SHP77 treated with DMSO at 0.1 percent for 48 hours (cell line): ENCODE data around the gene KATNB1.
A peak's percentile ranks its signal among the peaks of the same experiment; 100 is the strongest.
"Not testable (repeated sequence)": the region's sequence is repeated elsewhere in the genome, so short reads cannot be mapped to it uniquely, and the experiment has no call there.

Source experiments
- DNase-seq: peaks from one replicate; lab custom pipeline; 2025; lab: John Stamatoyannopoulos, UW

Gene KATNB1

GRCh38 chr16:57771141-57771785 is 35.7 kb downstream of the KATNB1 start:
- DNase-seq = no peak

- no peak for DNase-seq
Observed at GRCh38 chr16:57773019-57773418, 37.4 kb downstream of the KATNB1 start.

- peak; percentile 19 for DNase-seq
Observed at GRCh38 chr16:57773655-57774295, 38.2 kb downstream of the KATNB1 start.

GRCh38 chr16:57774705-57775285 is 39.2 kb downstream of the KATNB1 start:
- no peak for DNase-seq

- DNase-seq = peak; percentile 91
Observed at GRCh38 chr16:57775661-57776469, 40.3 kb downstream of the KATNB1 start.

- DNase-seq = no peak
Observed at GRCh38 chr16:57778658-57779057, 43.1 kb downstream of the KATNB1 start.

- DNase-seq = not testable (repeated sequence)
Observed at GRCh38 chr16:57779836-57780235, 44.3 kb downstream of the KATNB1 start.

GRCh38 chr16:57781349-57781740 is 45.8 kb downstream of the KATNB1 start:
- DNase-seq = no peak

- DNase-seq = no peak
Observed at GRCh38 chr16:57781741-57782606, 46.4 kb downstream of the KATNB1 start.

GRCh38 chr16:57782607-57783055 is 47.1 kb downstream of the KATNB1 start:
- not testable (repeated sequence) for DNase-seq

GRCh38 chr16:57783116-57783515 is 47.5 kb downstream of the KATNB1 start:
- DNase-seq = no peak

GRCh38 chr16:57783883-57784282 is 48.3 kb downstream of the KATNB1 start:
- no peak for DNase-seq

GRCh38 chr16:57784334-57784733 is 48.8 kb downstream of the KATNB1 start:
- DNase-seq = no peak

- DNase-seq = no peak
Observed at GRCh38 chr16:57785385-57785784, 49.8 kb downstream of the KATNB1 start.

- DNase-seq = no peak
Observed at GRCh38 chr16:57785924-57786323, 50.4 kb downstream of the KATNB1 start.

GRCh38 chr16:57786632-57787518 is 51.3 kb downstream of the KATNB1 start:
- no peak for DNase-seq

- DNase-seq = no peak
Observed at GRCh38 chr16:57787519-57787905, 51.9 kb downstream of the KATNB1 start.

- DNase-seq = no peak
Observed at GRCh38 chr16:57788252-57788841, 52.8 kb downstream of the KATNB1 start.

- no peak for DNase-seq
Observed at GRCh38 chr16:57788951-57789350, 53.4 kb downstream of the KATNB1 start.
